HG02623 (cell line): ENCODE measurements around the gene TLE1.

Experiments
- ATAC-seq: cut with Tn5 transposase; IDR thresholded peaks from one replicate; pipeline ENCODE4 v1.9.1; 2021; ENCODE audit warnings: moderate library complexity; ENCODE audit not compliant: unreplicated experiment

Gene TLE1

GRCh38 chr9:81686614-81687520, 2.5 kb downstream of the TLE1 start:
- no peak for ATAC-seq

GRCh38 chr9:81685763-81686613, 3.4 kb downstream of the TLE1 start:
- ATAC-seq: no peak

GRCh38 chr9:81684635-81685034, 4.7 kb downstream of the TLE1 start:
- no peak for ATAC-seq

GRCh38 chr9:81683704-81684103, 5.6 kb downstream of the TLE1 start:
- ATAC-seq: no peak

GRCh38 chr9:81683238-81683637, 6.1 kb downstream of the TLE1 start:
- no peak for ATAC-seq

- ATAC-seq: no peak
These were observed 6.5 kb downstream of the TLE1 start for GRCh38 chr9:81682797-81683196.

- ATAC-seq: no peak
These were observed 7.2 kb downstream of the TLE1 start for GRCh38 chr9:81682177-81682576.

DNA sequence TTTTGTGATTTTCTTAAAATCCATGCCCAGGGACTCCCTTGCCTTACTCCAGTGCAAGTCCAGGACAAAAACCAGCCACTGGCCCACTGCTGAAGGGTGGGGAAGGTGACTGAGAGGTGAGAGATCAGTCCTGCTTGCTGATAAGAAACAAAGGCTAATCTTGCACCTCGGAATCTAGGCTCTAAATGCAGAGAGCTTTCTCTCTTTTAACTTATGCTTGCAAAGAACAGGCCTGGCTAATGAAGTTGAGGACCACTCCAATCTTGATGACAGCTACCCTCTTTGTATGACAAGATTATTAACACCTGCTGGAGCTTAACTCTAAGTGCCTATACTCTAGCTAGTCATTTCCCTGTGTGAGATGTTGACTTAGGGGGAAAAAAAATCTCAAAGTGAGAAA, 8.8 kb downstream of the TLE1 start:
- no peak for ATAC-seq

- no peak for ATAC-seq
These were observed 9.3 kb downstream of the TLE1 start for GRCh38 chr9:81680006-81680405.

- no peak for ATAC-seq
These were observed 11.3 kb downstream of the TLE1 start for GRCh38 chr9:81678088-81678487.

DNA sequence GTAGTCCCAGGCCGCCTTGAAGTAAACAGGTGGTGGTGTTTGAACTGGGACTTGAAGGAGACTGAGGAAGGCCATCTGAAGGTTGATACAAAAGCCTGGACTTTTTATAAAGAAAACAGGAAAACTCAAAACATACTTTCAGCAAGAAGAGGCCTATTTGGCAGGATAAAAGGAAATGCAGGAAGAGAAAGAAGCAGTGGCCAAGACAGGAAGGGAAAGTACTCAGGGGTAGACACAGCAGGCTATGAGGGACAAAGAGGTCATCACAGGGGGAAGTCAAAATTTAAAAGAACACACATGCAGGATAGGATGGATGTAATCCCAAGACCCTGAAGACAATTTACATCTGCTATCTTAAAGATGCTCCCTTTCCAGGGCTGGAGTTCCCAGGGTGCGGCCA, 13.0 kb downstream of the TLE1 start:
- no peak for ATAC-seq

DNA sequence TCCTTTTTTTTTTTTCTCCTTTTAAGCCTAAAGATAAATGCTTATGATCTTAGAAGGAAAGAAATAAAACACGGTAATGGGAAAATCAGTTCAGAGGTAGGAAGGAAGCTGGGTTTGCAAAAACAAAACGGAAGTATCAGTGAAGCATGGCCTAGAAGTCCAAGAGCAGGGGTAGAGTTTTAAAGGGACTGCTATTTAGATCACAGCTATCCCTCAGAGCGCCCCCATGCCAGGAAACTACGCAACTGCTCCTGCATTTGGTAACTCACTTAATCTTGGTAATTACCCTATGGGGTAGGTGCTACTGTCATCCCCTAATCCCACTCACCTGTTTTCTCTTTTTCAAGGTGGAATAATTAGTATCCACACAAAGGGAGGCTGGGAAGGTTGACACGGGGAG, 16.0 kb downstream of the TLE1 start:
- ATAC-seq: no peak

DNA sequence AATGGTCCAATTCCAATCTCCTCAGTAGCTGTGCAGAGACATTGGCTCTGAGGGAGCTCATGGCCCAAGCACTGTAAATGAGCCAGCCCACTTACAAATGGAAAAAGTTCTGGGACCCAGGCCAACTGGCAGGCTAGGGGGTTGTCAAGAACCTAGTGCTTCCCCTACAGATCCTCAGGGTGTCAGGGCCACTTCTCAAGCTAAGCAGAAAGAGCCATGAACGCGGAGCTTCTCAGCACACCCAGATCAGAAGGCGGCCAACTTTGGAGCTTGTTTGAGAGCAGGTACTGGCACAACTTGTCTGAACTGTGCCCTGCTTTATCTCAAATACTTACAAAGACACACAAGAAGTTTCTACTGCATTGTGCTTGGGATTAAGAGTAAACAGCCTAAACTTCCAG, 17.5 kb downstream of the TLE1 start:
- ATAC-seq: no peak

DNA sequence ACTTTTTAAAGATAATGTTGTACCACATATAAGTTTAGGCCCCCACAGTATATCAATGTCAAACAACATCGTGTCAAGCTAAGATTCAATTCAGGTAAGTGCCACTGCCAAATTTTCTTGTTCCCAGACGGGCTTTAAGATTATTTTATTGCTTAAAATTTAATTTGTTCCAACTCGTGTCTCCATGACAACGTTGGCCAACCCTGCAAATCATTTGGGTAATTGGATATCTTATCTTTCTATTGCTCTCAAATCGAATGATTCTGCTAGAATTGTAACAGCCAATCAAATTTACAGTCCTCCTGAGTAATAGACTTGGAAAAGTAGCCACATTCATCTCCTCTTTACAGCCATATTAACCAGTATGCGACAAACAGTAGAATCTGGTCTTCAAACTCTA, 19.5 kb downstream of the TLE1 start:
- ATAC-seq: no peak

DNA sequence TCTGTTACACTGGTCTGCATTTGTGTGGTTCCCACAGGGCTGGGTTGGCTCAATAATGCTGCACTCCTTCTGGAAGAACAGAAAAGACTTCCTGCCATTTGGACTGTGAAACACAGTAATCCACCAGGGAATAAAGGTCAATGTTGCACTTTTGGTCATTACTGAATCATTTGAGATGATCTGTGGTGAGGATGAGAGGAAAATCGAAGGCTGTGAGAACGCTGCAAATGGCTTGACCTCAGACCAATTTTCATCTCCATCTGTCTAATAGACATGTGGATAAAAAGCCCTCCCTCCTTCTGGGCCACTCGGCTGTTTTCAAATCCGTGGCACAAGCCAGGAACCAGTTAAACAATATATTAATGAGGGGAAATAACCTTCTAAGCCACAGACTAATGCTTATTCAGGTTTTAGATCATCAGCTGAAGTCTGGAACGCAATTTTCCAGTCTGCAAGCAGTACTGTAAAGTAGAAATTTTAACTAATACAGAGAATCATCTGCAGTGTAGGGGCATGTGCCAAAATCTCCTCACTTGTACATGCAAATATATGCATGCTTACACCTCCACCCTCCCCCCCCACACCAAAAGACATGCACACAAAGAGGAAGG, 20.2 kb downstream of the TLE1 start:
- no peak for ATAC-seq

- ATAC-seq: no peak
These were observed 23.2 kb downstream of the TLE1 start for GRCh38 chr9:81666123-81666522.

- ATAC-seq: no peak
These were observed 23.9 kb downstream of the TLE1 start for GRCh38 chr9:81665322-81665871.

GRCh38 chr9:81664638-81665222, 24.6 kb downstream of the TLE1 start:
- no peak for ATAC-seq

DNA sequence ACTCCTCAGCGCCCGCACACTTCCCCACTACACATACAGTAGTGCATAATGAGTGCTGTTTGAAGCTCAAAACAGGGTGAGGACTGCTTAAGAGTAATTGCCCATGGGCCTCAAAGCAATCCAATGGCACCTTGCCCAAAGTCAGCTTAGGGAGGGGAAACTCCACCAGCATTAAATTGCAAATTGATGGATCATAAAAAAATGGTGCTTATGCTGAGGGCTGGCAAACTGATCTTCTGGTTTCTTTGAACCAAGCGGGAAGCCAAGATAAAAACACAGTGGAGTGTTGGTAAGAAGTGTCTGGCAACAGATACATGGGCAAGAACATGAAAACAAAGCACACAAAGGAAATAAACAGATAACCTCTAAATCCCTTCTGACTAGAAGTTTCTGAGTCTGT, 28.0 kb downstream of the TLE1 start:
- ATAC-seq: no peak

- ATAC-seq: no peak
These were observed 32.4 kb downstream of the TLE1 start for GRCh38 chr9:81656871-81657337.

DNA sequence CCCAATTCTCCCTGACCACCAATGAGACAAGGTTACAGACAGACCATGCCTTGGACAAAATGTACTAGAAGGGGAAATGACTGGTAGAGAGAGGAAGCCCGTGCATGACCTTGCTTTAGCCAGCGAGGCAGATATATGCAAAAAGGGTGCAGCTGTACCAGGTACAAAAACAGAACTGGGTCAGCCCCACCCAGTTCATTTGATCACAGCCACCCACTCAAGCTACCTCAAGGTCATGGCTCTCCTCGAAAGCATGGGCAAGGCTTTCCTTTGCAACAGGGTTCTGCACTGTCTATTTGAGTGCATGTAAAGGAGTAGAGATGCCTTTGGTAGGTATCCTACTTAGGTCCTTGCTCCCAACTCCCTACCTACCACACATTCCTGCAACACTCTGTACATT, 33.3 kb downstream of the TLE1 start:
- peak; percentile 77 for ATAC-seq
